Left lung (tissue), 10 donors: ENCODE measurements around the gene ZDHHC18. TPM values are rescaled to one million over a fixed set of nuclear protein-coding genes. Genes with fewer than 3 reads are reported as not detected.

Experiments used
- ATAC-seq: fragments of 200-7000 bp; cut with Tn5 transposase; one replicate; pipeline ENCODE4 v1.9.1; 2020; ENCODE audit warnings: moderate library complexity
- DNase-seq, 4 donors: peaks; one replicate each; pipeline ENCODE4 v3.0.0-alpha.2; 2013 to 2020
- H3K27ac ChIP-seq, 2 donors: fragments of 200-600 bp; sonication (generic) in 1 of 2; one replicate each; pipeline versions ENCODE4 v1.5.0 to v1.8.0; 2020 to 2021
- H3K27me3 ChIP-seq, 2 donors: fragments of 200-600 bp; sonication (generic) in 1 of 2; one replicate each; pipeline versions ENCODE4 v1.5.0 to v1.8.0; 2020 to 2021
- H3K36me3 ChIP-seq, 2 donors: fragments of 200-600 bp; sonication (generic) in 1 of 2; one replicate each; pipeline versions ENCODE4 v1.5.0 to v1.8.0; 2020 to 2021
- H3K4me1 ChIP-seq, 2 donors: fragments of 200-600 bp; one replicate each; pipeline ENCODE4 v1.8.0; 2021
- H3K4me3 ChIP-seq, 2 donors: fragments of 200-600 bp; sonication (generic) in 1 of 2; one replicate each; pipeline versions ENCODE4 v1.5.0 to v1.8.0; 2020 to 2021; ENCODE audit warnings: mild to moderate bottlenecking in 1 of 2
- H3K9me3 ChIP-seq, 2 donors: fragments of 200-600 bp; sonication (generic) in 1 of 2; one replicate each; pipeline versions ENCODE4 v1.5.0 to v1.8.0; 2020 to 2021
- intact Hi-C, 2 donors: fragments of 100-400 bp; cut with DNase I; formaldehyde crosslinking; loops; one replicate each; pipeline versions ENCODE4 v1.11.2 to v1.14.2; 2022
- polyA plus RNA-seq, 6 donors: library from polyadenylated mRNA; unstranded; fragments of 120-200 nt; gene quantifications; one replicate each; pipeline ENCODE4 v1.2.1, GENCODE V29; 2013; ENCODE audit not compliant: insufficient read length in 6 of 6
- total RNA-seq, 2 donors: library from RNA; stranded (reverse); fragmentation: NEBNext Ultra II Directional; extraction: Animal tissue kit (Norgen Biotek cat#: 25700); gene quantifications; one replicate each; pipeline ENCODE4 v1.2.1, GENCODE V29; 2021
- TF ChIP-seq, protein P1 (sequence below), 2 donors: fragments of 200-600 bp; sonication (generic) in 1 of 2; IDR thresholded peaks; one replicate each; pipeline versions ENCODE4 v1.5.0 to v1.8.0; 2021; ENCODE audit warnings: antibody characterized with exemption in 2 of 2
- donor health status: DM: no; HTN: yes; CAD: no.
- donor health status: DM: no; HTN: no; CAD: no.

ZDHHC18 gene
- total and polyA plus RNA-seq, 8 donors = 21.2 to 33.4 (median 24.2) TPM

- H3K4me1 ChIP-seq = peaks cover 0 to 6% of the 10 kb centered on the region in 2 donors
- H3K4me3 ChIP-seq = no peak overlapping the region
- intact Hi-C loops = no loop called here
- no peaks in the 10 kb centered on the region for H3K27me3 ChIP-seq
- H3K27ac ChIP-seq = no peak overlapping the region
- no peaks in the 10 kb centered on the region for H3K9me3 ChIP-seq
- ATAC-seq (no peak), DNase-seq (no peak)
- H3K36me3 ChIP-seq = peaks cover 0 to 62% of the 10 kb centered on the region in 2 donors
- TF ChIP-seq, protein P1, sequence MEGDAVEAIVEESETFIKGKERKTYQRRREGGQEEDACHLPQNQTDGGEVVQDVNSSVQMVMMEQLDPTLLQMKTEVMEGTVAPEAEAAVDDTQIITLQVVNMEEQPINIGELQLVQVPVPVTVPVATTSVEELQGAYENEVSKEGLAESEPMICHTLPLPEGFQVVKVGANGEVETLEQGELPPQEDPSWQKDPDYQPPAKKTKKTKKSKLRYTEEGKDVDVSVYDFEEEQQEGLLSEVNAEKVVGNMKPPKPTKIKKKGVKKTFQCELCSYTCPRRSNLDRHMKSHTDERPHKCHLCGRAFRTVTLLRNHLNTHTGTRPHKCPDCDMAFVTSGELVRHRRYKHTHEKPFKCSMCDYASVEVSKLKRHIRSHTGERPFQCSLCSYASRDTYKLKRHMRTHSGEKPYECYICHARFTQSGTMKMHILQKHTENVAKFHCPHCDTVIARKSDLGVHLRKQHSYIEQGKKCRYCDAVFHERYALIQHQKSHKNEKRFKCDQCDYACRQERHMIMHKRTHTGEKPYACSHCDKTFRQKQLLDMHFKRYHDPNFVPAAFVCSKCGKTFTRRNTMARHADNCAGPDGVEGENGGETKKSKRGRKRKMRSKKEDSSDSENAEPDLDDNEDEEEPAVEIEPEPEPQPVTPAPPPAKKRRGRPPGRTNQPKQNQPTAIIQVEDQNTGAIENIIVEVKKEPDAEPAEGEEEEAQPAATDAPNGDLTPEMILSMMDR (IDR thresholded peaks at IDR 0.05) = no peak
Measured at GRCh38 chr1:26856181-26856580, 29.7 kb downstream of the ZDHHC18 start.

DNA sequence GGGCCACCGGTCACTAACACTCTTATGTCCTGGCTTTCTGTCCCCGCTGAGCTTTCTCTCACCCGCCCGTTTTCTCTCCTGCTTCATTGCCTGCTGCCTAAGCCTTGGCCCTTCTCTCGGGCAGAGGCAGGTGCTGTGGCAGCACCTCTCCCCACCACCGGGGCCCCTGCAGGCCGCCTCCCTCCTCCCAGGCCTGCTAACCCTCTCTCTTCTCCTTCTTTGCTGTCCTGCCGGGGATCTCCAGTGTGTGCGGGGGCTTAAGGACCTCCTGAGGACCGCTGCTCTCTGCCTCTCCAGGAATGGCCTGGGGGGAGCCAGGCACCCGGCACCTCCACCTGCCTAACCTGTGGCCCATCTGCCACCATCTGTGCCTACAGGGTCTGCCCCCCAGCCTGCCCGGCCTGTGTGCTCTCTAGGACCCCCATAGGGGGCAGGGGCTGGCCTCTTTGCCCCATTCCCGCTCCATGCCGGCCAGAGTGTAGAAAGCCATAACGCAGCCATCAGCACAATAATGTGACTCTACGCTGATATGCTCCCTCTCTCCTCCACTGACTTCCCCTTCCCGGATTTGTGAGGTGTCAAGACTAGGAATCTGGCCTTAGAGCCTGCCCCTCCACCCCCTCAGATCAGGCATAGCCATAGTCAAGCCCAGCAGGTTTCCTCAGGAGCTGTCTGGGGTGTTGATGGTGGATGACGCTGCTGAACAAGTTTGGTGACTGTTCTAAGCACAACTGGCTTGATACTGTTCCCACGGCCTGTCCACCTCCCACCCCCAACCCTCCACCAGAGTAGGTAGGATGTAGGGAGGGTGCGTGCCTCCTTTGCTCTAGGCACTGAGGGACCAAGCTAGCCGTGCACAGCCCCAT lies 30.3 kb downstream of the ZDHHC18 start:
- no peak for DNase-seq
- Histone ChIP-seq H3K36me3 (peaks cover 0 to 55% of the 10 kb centered on the region in 2 donors), H3K4me3 (no peak overlapping the region), H3K27ac (no peak overlapping the region), H3K27me3 (no peaks in the 10 kb centered on the region), H3K9me3 (no peaks in the 10 kb centered on the region), H3K4me1 (peaks cover 0 to 10% of the 10 kb centered on the region in 2 donors)
- TF ChIP-seq, protein P1 (IDR thresholded peaks at IDR 0.05) = no peak
- no peak for ATAC-seq
- intact Hi-C loops = no loop called here

- peaks cover 0 to 10% of the 10 kb centered on the region in 2 donors for H3K4me1 ChIP-seq
- no peaks in the 10 kb centered on the region for H3K27me3 ChIP-seq
- ATAC-seq (no peak), DNase-seq (no peak)
- TF ChIP-seq, protein P1 (IDR thresholded peaks at IDR 0.05) = no peak
- no peaks in the 10 kb centered on the region for H3K9me3 ChIP-seq
- H3K36me3 ChIP-seq = peaks cover 0 to 48% of the 10 kb centered on the region in 2 donors
- intact Hi-C loops = no loop called here
- no peak overlapping the region for H3K4me3 ChIP-seq
- H3K27ac ChIP-seq = no peak overlapping the region
Measured at GRCh38 chr1:26857473-26858060, 31.1 kb downstream of the ZDHHC18 start.

DNA sequence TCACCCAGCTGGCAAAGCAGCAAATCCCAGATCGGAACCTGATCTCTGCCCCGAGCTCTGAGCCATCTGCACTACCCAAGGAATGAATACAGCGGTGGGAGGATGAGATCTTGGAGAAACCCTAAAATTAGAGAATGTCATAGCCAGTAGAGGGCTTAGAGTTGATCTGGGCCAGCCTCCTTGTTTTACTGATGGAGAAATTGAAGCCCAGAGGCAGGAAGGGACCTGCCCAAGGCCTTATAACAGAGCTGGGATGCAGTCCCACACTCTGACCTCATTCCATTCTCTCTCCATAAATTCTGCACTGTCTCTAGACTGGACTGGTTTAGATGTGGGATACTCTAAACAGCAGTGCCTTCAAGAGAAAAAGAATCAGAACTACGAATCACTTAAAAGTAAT lies 31.7 kb downstream of the ZDHHC18 start:
- peaks cover 0 to 9% of the 10 kb centered on the region in 2 donors for H3K4me1 ChIP-seq
- no peaks in the 10 kb centered on the region for H3K27me3 ChIP-seq
- ATAC-seq (no peak), DNase-seq (no peak)
- no peaks in the 10 kb centered on the region for H3K9me3 ChIP-seq
- H3K36me3 ChIP-seq = peaks cover 0 to 42% of the 10 kb centered on the region in 2 donors
- no peak overlapping the region for H3K27ac ChIP-seq
- no peak overlapping the region for H3K4me3 ChIP-seq
- TF ChIP-seq, protein P1 (IDR thresholded peaks at IDR 0.05) = no peak
- intact Hi-C loops = no loop called here

DNA sequence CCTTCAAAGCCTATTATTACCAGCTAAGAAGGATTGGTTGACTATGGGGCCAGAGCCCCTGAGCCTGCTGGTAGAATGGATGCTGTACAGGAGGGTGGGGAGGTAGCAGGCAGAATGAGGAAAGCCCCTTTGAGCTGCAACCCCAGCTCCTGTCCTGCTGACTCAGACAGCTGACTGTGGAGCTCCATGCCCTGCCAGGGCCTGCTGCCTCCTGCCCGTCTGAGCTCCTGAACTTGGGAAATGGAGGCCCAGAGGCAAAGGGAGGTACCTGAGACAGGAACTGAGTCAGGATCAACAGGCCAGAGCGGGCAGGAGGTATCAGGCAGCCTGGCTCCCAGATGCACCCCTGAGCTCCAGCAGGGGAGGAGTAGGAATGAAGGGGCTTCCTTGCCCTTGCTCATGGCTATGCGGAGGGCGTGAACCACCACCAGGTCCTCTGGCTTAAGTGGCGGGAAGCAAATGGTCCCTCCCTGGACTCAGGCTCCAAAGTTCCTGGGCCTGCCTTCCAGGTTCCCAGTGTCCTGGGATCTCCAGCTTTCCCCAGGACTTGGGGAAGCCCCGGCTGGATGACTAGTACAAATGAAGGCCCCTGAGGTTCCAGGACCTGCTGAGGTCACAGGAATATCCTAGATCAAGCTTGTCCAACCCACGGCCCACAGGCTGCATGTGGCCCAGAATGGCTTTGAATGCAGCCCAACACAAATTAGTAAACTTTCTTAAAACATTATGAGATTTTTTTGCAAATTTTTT lies 32.6 kb downstream of the ZDHHC18 start:
- Histone ChIP-seq H3K27ac (no peak overlapping the region), H3K9me3 (no peaks in the 10 kb centered on the region), H3K4me1 (peaks cover 0 to 14% of the 10 kb centered on the region in 2 donors), H3K27me3 (no peaks in the 10 kb centered on the region), H3K36me3 (peaks cover 0 to 33% of the 10 kb centered on the region in 2 donors), H3K4me3 (no peak overlapping the region)
- TF ChIP-seq, protein P1 (IDR thresholded peaks at IDR 0.05) = no peak
- intact Hi-C loops = no loop called here
- DNase-seq = no peak
- ATAC-seq = no peak
